Tibial nerve (tissue), 4 donors: ENCODE results near the gene PTK7. TPM values are rescaled to one million over a fixed set of nuclear protein-coding genes. Genes with fewer than 3 reads are reported as not detected.

Experiments
- DNase-seq, 2 donors: peaks; one replicate each; pipeline ENCODE4 v3.0.0-alpha.2; 2019; ENCODE audit warnings: low spot score in 2 of 2
- H3K27ac ChIP-seq, 4 donors: fragments of 200-600 bp; sonication (generic) in 3 of 4; one replicate each; pipeline ENCODE4 v1.5.1; 2017 to 2019; ENCODE audit warnings: mild to moderate bottlenecking in 1 of 4
- H3K27me3 ChIP-seq, 2 donors: fragments of 200-600 bp; sonication (generic) in 1 of 2; one replicate each; pipeline versions ENCODE4 v1.5.1 to v1.6.0; 2017 to 2019
- H3K36me3 ChIP-seq, 3 donors: fragments of 200-600 bp; sonication (generic); one replicate each; pipeline ENCODE4 v1.5.1; 2018 to 2019
- H3K4me1 ChIP-seq, 4 donors: fragments of 200-600 bp; sonication (generic) in 3 of 4; one replicate each; pipeline ENCODE4 v1.5.1; 2017 to 2019
- H3K4me3 ChIP-seq, 4 donors: fragments of 200-600 bp; sonication (generic) in 3 of 4; one replicate each; pipeline ENCODE4 v1.5.1; 2017 to 2019; ENCODE audit warnings: mild to moderate bottlenecking in 1 of 4, moderate library complexity in 1 of 4
- H3K9me3 ChIP-seq, 4 donors: fragments of 200-600 bp; sonication (generic) in 3 of 4; one replicate each; pipeline ENCODE4 v1.5.1; 2017 to 2019
- EP300 ChIP-seq, 2 donors: sonication (generic); formaldehyde crosslinking; IDR thresholded peaks; one replicate each; pipeline ENCODE4 v1.6.1; 2017; ENCODE audit warnings: antibody characterized with exemption in 2 of 2, mild to moderate bottlenecking in 1 of 2
- POLR2A ChIP-seq, 2 donors: fragments of 450-650 bp; IDR thresholded peaks; one replicate each; pipeline ENCODE4 v1.6.1; 2017; ENCODE audit warnings: antibody characterized with exemption in 2 of 2, mild to moderate bottlenecking in 2 of 2, moderate library complexity in 2 of 2
- WGBS, 2 donors: methylation state at CpG; one replicate each; pipeline ENCODE4 v1.1.5; 2018; 5-methylcytosine and 5-hydroxymethylcytosine counted together
- total RNA-seq, 4 donors: library from RNA; depleted of rRNA; stranded (reverse); fragments of >200 nt; gene quantifications; one replicate each; pipeline ENCODE4 v1.1.0, GENCODE V29; 2016
- TF ChIP-seq, protein P1 (sequence below), 5 experiments: fragments of 200-600 bp in 3 of 5; fragments of 450-650 bp in 2 of 5; sonication (generic) in 3 of 5; IDR thresholded peaks; one replicate each; pipeline ENCODE4 v1.5.1; 2016 to 2019; ENCODE audit warnings: antibody characterized with exemption in 5 of 5, mild to moderate bottlenecking in 3 of 5, moderate library complexity in 2 of 5

PTK7 gene
- total RNA-seq, 4 donors from 2014 or later, result 1.5 to 5.5 (median 3.9) TPM

DNA sequence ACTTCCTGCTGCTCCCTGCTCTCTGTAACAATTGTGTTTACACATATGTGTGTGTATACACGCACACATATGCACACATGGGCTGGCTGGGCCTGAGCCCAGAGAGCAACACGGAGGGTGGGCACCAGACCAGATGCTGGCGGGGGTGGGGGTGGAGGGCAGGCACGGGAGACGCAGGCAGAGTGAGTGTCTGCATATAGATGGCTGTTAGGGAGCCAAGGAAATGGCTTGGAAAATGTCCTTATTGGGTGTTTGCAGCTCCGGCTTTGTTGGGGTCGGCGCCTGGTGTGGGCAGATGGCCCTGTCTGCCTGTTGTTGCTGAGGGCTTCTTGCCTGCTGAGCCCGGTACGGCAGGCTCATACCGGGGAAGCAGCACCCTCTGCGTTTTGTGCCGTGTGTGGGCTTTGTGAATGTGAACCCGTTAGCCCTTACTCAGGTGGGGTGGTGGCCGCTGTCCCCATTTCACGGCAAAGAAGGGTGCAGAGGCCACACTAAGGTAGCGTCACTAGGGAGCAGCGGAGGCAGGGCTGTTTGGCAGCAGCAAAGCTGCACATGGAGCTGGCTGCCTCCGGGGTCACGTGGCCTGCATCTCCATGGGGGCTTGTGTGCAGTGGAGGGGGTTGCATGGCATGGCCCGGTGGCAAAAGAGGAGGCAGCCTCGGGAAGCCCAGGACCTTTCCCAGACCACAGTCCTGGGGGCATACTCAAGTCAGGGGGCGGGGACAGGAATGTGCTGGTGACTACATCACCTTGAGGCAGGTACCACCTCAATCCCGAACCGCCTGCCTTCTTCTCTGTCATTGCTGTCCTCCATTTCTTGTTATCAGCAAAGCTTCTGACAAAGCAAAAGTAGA, 47.6 kb downstream of the PTK7 start:
- DNase-seq, result no peak
- no peak overlapping the region for H3K4me3 ChIP-seq
- no peaks in the 10 kb centered on the region for H3K9me3 ChIP-seq
- H3K27ac ChIP-seq, result no peak overlapping the region
- TF ChIP-seq POLR2A (IDR thresholded peaks at IDR 0.05), result no peak
- no peak for TF ChIP-seq EP300 (IDR thresholded peaks at IDR 0.05)
- TF ChIP-seq, protein P1, sequence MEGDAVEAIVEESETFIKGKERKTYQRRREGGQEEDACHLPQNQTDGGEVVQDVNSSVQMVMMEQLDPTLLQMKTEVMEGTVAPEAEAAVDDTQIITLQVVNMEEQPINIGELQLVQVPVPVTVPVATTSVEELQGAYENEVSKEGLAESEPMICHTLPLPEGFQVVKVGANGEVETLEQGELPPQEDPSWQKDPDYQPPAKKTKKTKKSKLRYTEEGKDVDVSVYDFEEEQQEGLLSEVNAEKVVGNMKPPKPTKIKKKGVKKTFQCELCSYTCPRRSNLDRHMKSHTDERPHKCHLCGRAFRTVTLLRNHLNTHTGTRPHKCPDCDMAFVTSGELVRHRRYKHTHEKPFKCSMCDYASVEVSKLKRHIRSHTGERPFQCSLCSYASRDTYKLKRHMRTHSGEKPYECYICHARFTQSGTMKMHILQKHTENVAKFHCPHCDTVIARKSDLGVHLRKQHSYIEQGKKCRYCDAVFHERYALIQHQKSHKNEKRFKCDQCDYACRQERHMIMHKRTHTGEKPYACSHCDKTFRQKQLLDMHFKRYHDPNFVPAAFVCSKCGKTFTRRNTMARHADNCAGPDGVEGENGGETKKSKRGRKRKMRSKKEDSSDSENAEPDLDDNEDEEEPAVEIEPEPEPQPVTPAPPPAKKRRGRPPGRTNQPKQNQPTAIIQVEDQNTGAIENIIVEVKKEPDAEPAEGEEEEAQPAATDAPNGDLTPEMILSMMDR (IDR thresholded peaks at IDR 0.05), result no peak
- H3K27me3 ChIP-seq, result peaks cover 0 to 4% of the 10 kb centered on the region in 2 donors
- no peaks in the 10 kb centered on the region for H3K36me3 ChIP-seq
- peaks cover 0 to 15% (median 0%) of the 10 kb centered on the region in 4 donors for H3K4me1 ChIP-seq
- 46 to 57% methylated on average over 25 of the region's 25 CpGs for WGBS, 2 donors

GRCh38 chr6:43124481-43124880, 48.4 kb downstream of the PTK7 start:
- TF ChIP-seq, protein P1 (IDR thresholded peaks at IDR 0.05), result no peak
- no peak for DNase-seq
- Histone ChIP-seq H3K36me3 (no peaks in the 10 kb centered on the region), H3K27ac (no peak overlapping the region), H3K4me3 (no peak overlapping the region), H3K4me1 (peaks cover 0 to 15% (median 0%) of the 10 kb centered on the region in 4 donors), H3K9me3 (no peaks in the 10 kb centered on the region), H3K27me3 (peaks cover 0 to 4% of the 10 kb centered on the region in 2 donors)
- WGBS, 2 donors, result 76 to 89% methylated on average over 4 to 6 of the region's 6 CpGs

- no peak overlapping the region for H3K27ac ChIP-seq
- WGBS, 2 donors, result 61 to 64% methylated on average over 6 of the region's 6 CpGs
- peaks cover 0 to 15% (median 0%) of the 10 kb centered on the region in 4 donors for H3K4me1 ChIP-seq
These were observed 49.0 kb downstream of the PTK7 start for GRCh38 chr6:43125119-43125518.

GRCh38 chr6:43125555-43125954, 49.4 kb downstream of the PTK7 start:
- H3K36me3 ChIP-seq, result no peaks in the 10 kb centered on the region
- no peaks in the 10 kb centered on the region for H3K9me3 ChIP-seq
- peaks cover 0 to 15% (median 0%) of the 10 kb centered on the region in 4 donors for H3K4me1 ChIP-seq
- no peak overlapping the region for H3K4me3 ChIP-seq
- TF ChIP-seq EP300 (IDR thresholded peaks at IDR 0.05) (no peak), POLR2A (IDR thresholded peaks at IDR 0.05) (no peak)
- TF ChIP-seq, protein P1 (IDR thresholded peaks at IDR 0.05), result no peak
- 60 to 71% methylated on average over 1 of the region's 1 CpG for WGBS, 2 donors
- H3K27ac ChIP-seq, result no peak overlapping the region
- H3K27me3 ChIP-seq, result peaks cover 0 to 4% of the 10 kb centered on the region in 2 donors
- no peak for DNase-seq

More at GRCh38 chr6:43125119-43125518, 49.0 kb downstream of the PTK7 start:
- H3K9me3 ChIP-seq, result no peaks in the 10 kb centered on the region
- peaks cover 0 to 4% of the 10 kb centered on the region in 2 donors for H3K27me3 ChIP-seq
- no peaks in the 10 kb centered on the region for H3K36me3 ChIP-seq
- no peak for DNase-seq
- no peak for TF ChIP-seq POLR2A (IDR thresholded peaks at IDR 0.05)
- no peak for TF ChIP-seq EP300 (IDR thresholded peaks at IDR 0.05)
- TF ChIP-seq, protein P1 (IDR thresholded peaks at IDR 0.05), result no peak
- no peak overlapping the region for H3K4me3 ChIP-seq

GRCh38 chr6:43127180-43127579, 51.1 kb downstream of the PTK7 start:
- H3K27ac ChIP-seq, result no peak overlapping the region
- WGBS, 2 donors, result 67 to 71% methylated on average over 9 to 12 of the region's 12 CpGs

More at GRCh38 chr6:43127180-43127579, 51.1 kb downstream of the PTK7 start:
- Histone ChIP-seq H3K4me1 (peaks cover 0 to 9% (median 0%) of the 10 kb centered on the region in 4 donors), H3K9me3 (no peaks in the 10 kb centered on the region), H3K36me3 (no peaks in the 10 kb centered on the region), H3K27me3 (peaks cover 0 to 4% of the 10 kb centered on the region in 2 donors), H3K4me3 (no peak overlapping the region)
- no peak for TF ChIP-seq EP300 (IDR thresholded peaks at IDR 0.05)
- TF ChIP-seq POLR2A (IDR thresholded peaks at IDR 0.05), result no peak
- TF ChIP-seq, protein P1 (IDR thresholded peaks at IDR 0.05), result no peak
- DNase-seq, result no peak
